ENCODE measurements around the gene ZNF276. TPM values are rescaled to one million over a fixed set of nuclear protein-coding genes. Genes with fewer than 3 reads are reported as not detected.
"Not testable (repeated sequence)": the region's sequence is repeated elsewhere in the genome, so short reads cannot be mapped to it uniquely, and the experiment has no call there.

ZNF276 gene
- total RNA-seq, 4 donors from 2014 or later, result 16.7 to 45.8 (median 18.2) TPM

GRCh38 chr16:89770367-89770766 lies 49.0 kb downstream of the ZNF276 start:
- 89 to 100% methylated on average over 1 to 9 of the region's 16 CpGs for WGBS, 2 donors (ENCODE audit: low coverage in 1 of 2)
- H3K27ac ChIP-seq, result no peak overlapping the region
- H3K27me3 ChIP-seq, result no peaks in the 10 kb centered on the region
- ATAC-seq, result no peak
- H3K9me3 ChIP-seq, result no peaks in the 10 kb centered on the region
- H3K4me3 ChIP-seq, result no peak overlapping the region
- H3K36me3 ChIP-seq, result no peaks in the 10 kb centered on the region
- no peaks in the 10 kb centered on the region for H3K4me1 ChIP-seq
- TF ChIP-seq EP300 (IDR thresholded peaks at IDR 0.05), result no peak
- TF ChIP-seq POLR2A (IDR thresholded peaks at IDR 0.05), result no peak
- TF ChIP-seq POLR2AphosphoS5 (IDR thresholded peaks at IDR 0.05), result no peak
- TF ChIP-seq, protein P1, sequence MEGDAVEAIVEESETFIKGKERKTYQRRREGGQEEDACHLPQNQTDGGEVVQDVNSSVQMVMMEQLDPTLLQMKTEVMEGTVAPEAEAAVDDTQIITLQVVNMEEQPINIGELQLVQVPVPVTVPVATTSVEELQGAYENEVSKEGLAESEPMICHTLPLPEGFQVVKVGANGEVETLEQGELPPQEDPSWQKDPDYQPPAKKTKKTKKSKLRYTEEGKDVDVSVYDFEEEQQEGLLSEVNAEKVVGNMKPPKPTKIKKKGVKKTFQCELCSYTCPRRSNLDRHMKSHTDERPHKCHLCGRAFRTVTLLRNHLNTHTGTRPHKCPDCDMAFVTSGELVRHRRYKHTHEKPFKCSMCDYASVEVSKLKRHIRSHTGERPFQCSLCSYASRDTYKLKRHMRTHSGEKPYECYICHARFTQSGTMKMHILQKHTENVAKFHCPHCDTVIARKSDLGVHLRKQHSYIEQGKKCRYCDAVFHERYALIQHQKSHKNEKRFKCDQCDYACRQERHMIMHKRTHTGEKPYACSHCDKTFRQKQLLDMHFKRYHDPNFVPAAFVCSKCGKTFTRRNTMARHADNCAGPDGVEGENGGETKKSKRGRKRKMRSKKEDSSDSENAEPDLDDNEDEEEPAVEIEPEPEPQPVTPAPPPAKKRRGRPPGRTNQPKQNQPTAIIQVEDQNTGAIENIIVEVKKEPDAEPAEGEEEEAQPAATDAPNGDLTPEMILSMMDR (IDR thresholded peaks at IDR 0.05), result no peak

- no peaks in the 10 kb centered on the region for H3K9me3 ChIP-seq
- no CpG with 5 or more reads among the region's 13 CpGs for WGBS, 2 donors (ENCODE audit: low coverage in 1 of 2)
- H3K27ac ChIP-seq, result no peak overlapping the region
- no peak overlapping the region for H3K4me3 ChIP-seq
- H3K4me1 ChIP-seq, result no peaks in the 10 kb centered on the region
- no peak for ATAC-seq
- H3K27me3 ChIP-seq, result no peaks in the 10 kb centered on the region
- H3K36me3 ChIP-seq, result no peaks in the 10 kb centered on the region
- TF ChIP-seq POLR2AphosphoS5 (IDR thresholded peaks at IDR 0.05) (no peak), EP300 (IDR thresholded peaks at IDR 0.05) (no peak), POLR2A (IDR thresholded peaks at IDR 0.05) (no peak)
- TF ChIP-seq, protein P1 (IDR thresholded peaks at IDR 0.05), result no peak
Measured at GRCh38 chr16:89775223-89775622, 53.9 kb downstream of the ZNF276 start.

DNA sequence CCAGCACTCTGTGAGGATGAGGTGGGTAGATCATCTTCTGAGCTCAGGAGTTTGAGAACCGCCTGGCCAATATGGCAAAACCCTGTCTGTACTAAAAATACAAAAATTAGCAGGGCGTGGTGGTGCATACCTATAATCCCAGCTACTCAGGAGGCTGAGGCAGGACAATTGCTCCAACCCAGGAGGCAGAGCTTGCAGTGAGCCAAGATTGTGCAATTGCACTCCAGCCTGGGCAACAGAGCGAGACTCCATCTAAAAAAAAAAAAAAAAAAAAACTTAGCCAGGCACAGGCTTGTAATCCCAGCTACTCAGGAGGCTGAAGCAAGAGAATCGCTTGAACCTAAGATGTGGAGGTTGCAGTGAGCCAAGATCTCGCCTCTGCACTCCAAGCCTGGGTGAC lies 56.9 kb downstream of the ZNF276 start:
- not testable (repeated sequence) for H3K36me3 ChIP-seq, ATAC-seq, H3K4me1 ChIP-seq, H3K9me3 ChIP-seq, H3K27me3 ChIP-seq, H3K4me3 ChIP-seq, H3K27ac ChIP-seq
- WGBS, 2 donors (ENCODE audit: low coverage in 1 of 2), result 98 to 100% methylated on average over 1 to 5 of the region's 5 CpGs

- Histone ChIP-seq H3K36me3 (no peaks in the 10 kb centered on the region), H3K4me1 (no peaks in the 10 kb centered on the region), H3K27ac (no peak overlapping the region), H3K9me3 (no peaks in the 10 kb centered on the region), H3K27me3 (no peaks in the 10 kb centered on the region), H3K4me3 (no peak overlapping the region)
- ATAC-seq, result no peak
- no peak for TF ChIP-seq EP300 (IDR thresholded peaks at IDR 0.05)
- TF ChIP-seq, protein P1 (IDR thresholded peaks at IDR 0.05), result no peak
- TF ChIP-seq POLR2A (IDR thresholded peaks at IDR 0.05), result no peak
- WGBS, 2 donors (ENCODE audit: low coverage in 1 of 2), result 85 to 88% methylated on average over 4 to 6 of the region's 13 CpGs
Measured at GRCh38 chr16:89779231-89779908, 58.0 kb downstream of the ZNF276 start.

- ATAC-seq, result no peak
- 93 to 94% methylated on average over 3 to 6 of the region's 6 CpGs for WGBS, 2 donors (ENCODE audit: low coverage in 1 of 2)
Measured at GRCh38 chr16:89779909-89780305, 58.6 kb downstream of the ZNF276 start.

More at GRCh38 chr16:89779909-89780305, 58.6 kb downstream of the ZNF276 start:
- no peaks in the 10 kb centered on the region for H3K4me1 ChIP-seq
- no peak overlapping the region for H3K27ac ChIP-seq
- no peak overlapping the region for H3K4me3 ChIP-seq
- no peaks in the 10 kb centered on the region for H3K9me3 ChIP-seq
- no peaks in the 10 kb centered on the region for H3K36me3 ChIP-seq
- TF ChIP-seq POLR2A (IDR thresholded peaks at IDR 0.05), result no peak
- TF ChIP-seq POLR2AphosphoS5 (IDR thresholded peaks at IDR 0.05), result no peak
- no peak for TF ChIP-seq EP300 (IDR thresholded peaks at IDR 0.05)
- TF ChIP-seq, protein P1 (IDR thresholded peaks at IDR 0.05), result no peak
- no peaks in the 10 kb centered on the region for H3K27me3 ChIP-seq

All from gastroesophageal sphincter (tissue), 4 donors.